ENCODE results near the gene PTPN21. TPM values are rescaled to one million over a fixed set of nuclear protein-coding genes. Genes with fewer than 3 reads are reported as not detected.

Gene PTPN21
- total RNA-seq, 2 donors from 2014 or later, result 22.4 to 24.3 TPM

DNA sequence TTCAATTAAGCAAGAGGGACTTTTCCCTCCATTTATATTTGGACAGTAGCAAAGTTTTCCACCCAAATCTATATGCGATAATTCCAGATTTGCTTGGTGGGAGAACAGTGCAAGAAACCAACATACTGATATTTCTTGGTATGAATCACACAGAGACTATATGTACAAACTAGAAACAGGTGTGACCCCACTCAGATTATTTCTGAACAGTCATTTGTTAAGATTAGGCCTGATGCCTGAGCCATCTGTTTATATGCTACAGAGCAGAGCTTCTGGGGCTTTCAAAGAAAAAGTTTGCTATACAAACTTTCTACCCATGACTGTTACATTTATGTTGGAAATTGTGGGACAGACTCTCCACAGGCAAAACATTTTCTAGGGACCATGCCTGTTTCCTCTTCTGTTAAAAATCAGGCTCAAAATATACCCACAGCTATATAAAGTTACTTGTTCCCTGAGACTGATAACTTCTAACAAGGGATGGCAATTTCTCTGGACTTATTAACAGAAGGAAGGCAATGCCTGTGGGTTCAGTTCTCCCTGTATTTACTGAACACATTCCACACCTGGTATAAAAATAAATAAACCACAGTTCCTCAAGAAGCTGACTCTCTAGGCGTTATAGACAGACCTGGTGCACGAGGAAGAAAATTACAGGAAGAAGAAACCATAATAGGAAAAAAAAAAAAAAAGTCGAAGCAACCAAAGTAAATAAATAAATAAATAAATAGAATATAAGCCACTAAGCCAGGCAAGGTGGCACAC is 8.0 kb downstream of the PTPN21 start:
- H3K9me3 ChIP-seq, result no peaks in the 10 kb centered on the region
- peaks cover 0 to 39% of the 10 kb centered on the region in 2 donors for H3K4me1 ChIP-seq
- no peaks in the 10 kb centered on the region for H3K27me3 ChIP-seq
- peaks cover 38% of the 10 kb centered on the region for H3K36me3 ChIP-seq
- TF ChIP-seq, protein P1, sequence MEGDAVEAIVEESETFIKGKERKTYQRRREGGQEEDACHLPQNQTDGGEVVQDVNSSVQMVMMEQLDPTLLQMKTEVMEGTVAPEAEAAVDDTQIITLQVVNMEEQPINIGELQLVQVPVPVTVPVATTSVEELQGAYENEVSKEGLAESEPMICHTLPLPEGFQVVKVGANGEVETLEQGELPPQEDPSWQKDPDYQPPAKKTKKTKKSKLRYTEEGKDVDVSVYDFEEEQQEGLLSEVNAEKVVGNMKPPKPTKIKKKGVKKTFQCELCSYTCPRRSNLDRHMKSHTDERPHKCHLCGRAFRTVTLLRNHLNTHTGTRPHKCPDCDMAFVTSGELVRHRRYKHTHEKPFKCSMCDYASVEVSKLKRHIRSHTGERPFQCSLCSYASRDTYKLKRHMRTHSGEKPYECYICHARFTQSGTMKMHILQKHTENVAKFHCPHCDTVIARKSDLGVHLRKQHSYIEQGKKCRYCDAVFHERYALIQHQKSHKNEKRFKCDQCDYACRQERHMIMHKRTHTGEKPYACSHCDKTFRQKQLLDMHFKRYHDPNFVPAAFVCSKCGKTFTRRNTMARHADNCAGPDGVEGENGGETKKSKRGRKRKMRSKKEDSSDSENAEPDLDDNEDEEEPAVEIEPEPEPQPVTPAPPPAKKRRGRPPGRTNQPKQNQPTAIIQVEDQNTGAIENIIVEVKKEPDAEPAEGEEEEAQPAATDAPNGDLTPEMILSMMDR (IDR thresholded peaks at IDR 0.05), result no peak
- DNase-seq (ENCODE audit: low spot score), result no peak
- no peak overlapping the region for H3K4me3 ChIP-seq
- H3K27ac ChIP-seq, result no peak overlapping the region

DNA sequence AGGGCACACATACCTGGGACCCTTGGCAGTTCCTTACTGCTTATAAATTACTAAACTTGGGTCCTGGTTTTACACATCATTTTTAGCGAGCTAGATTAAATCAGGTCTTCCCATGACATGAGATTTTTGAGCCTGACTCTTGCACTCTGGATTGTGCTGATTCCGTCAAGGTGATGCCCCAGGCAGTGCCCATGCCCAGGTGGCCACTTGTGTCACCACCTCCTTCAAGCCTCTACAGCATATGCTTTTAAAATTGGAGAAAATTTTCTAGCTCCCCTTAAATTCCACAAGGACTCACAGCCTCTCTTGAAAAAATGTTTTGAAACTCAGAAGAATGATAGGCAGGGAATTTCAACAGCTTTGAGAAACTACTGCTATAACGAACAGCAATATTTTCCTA is 9.6 kb downstream of the PTPN21 start:
- H3K4me1 ChIP-seq, result peaks cover 0 to 42% of the 10 kb centered on the region in 2 donors
- DNase-seq (ENCODE audit: low spot score), result no peak
- H3K27ac ChIP-seq, result no peak overlapping the region
- no peaks in the 10 kb centered on the region for H3K9me3 ChIP-seq
- H3K36me3 ChIP-seq, result peaks cover 38% of the 10 kb centered on the region
- no peak overlapping the region for H3K4me3 ChIP-seq
- TF ChIP-seq, protein P1 (IDR thresholded peaks at IDR 0.05), result no peak
- no peaks in the 10 kb centered on the region for H3K27me3 ChIP-seq

DNA sequence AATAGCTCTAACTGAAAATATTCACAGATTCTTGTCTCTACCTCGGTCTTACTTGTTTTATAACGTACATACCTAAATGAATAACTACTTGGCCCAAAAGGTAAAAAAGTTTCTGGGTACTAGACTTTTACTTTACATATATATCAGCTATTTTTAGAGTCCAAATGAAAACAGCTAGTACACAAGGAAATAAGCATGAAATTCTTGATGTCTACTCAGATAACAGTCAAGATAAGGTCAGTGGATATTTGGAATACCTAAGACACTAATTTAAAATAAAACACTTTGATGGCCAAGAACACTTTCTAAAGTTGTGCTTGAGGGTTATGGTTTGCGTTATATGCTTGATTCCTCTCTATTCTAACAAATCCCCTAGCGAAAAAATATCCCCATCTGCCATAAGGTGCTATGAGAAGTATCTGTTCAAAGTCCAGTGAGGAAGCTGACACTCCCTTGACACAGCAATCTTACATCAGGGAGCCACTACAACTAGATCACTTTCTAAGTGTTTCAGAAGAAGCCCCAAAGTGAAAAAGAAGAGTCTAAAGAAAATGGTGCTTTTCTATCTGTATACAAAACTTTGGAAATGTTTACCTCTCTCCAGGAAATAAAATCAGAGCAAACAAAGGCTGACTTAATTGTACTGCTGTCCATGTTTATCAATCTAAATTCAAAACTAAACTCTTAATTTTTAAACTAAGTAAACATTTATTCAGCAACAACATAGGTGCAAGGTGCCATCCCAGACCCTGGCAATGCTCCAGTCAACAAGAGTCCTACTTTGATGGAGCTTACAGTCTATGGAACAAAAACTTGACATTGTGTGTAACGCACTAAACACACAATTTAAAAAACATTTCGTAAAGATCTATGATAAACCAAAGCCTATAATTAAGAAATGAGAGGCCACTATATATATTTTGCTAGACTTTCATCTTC is 11.7 kb downstream of the PTPN21 start:
- peaks cover 24% of the 10 kb centered on the region for H3K36me3 ChIP-seq

DNA sequence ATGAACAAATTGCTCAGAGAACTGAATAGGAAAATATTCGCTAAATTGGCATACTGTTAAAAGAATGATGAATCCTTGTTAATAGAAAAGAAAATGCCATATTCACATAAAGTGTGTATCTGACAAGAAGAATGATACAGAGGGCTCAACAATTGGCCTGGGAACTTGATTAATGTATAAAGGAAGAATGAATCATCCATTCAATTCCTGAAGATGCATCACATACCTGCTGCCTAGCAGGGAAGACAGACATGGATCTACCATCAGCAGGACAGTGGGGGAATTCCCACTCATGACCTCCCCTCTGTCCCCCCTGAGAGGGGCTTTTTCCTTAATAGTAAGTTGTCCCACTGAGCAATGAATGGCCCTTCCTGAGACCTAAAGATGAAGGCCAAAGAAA is 13.5 kb downstream of the PTPN21 start:
- Histone ChIP-seq H3K4me1 (peaks cover 0 to 47% of the 10 kb centered on the region in 2 donors), H3K27ac (peak overlapping the region in 1 of 2 donors; percentile 9), H3K9me3 (no peaks in the 10 kb centered on the region), H3K4me3 (no peak overlapping the region), H3K27me3 (no peaks in the 10 kb centered on the region), H3K36me3 (peaks cover 19% of the 10 kb centered on the region)
- TF ChIP-seq, protein P1 (IDR thresholded peaks at IDR 0.05), result no peak
- DNase-seq (ENCODE audit: low spot score), result no peak

More for the DNA sequence above, 11.7 kb downstream of the PTPN21 start:
- TF ChIP-seq, protein P1 (IDR thresholded peaks at IDR 0.05), result no peak
- peaks cover 0 to 36% of the 10 kb centered on the region in 2 donors for H3K4me1 ChIP-seq
- H3K27ac ChIP-seq, result no peak overlapping the region
- no peaks in the 10 kb centered on the region for H3K27me3 ChIP-seq
- H3K9me3 ChIP-seq, result no peaks in the 10 kb centered on the region
- H3K4me3 ChIP-seq, result no peak overlapping the region
- no peak for DNase-seq (ENCODE audit: low spot score)

DNA sequence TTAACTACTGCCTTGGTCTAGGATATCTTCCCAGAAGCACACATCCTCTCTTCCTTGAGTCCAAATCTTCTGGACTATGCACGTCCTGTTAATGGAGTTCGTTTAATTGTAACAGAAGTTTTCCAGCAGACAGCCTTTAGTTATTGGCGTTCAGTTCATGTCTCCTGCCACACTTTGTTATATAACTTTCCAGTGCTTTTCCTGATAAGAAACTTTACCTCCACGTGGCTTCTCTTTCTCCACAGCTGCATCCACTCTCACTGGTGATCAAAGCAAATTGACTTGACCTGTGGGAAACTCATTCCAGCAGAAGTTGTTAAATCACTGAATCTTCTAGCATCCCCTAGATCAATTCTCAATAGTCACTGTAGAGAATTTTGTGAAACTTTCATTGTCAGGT is 19.0 kb downstream of the PTPN21 start:
- peak overlapping the region; percentile 6 to 71 for H3K27ac ChIP-seq
- H3K27me3 ChIP-seq, result no peaks in the 10 kb centered on the region
- H3K9me3 ChIP-seq, result no peaks in the 10 kb centered on the region
- peaks cover 4% of the 10 kb centered on the region for H3K36me3 ChIP-seq
- TF ChIP-seq, protein P1 (IDR thresholded peaks at IDR 0.05), result no peak
- peaks cover 0 to 43% of the 10 kb centered on the region in 2 donors for H3K4me1 ChIP-seq
- no peak for DNase-seq (ENCODE audit: low spot score)
- H3K4me3 ChIP-seq, result no peak overlapping the region
